HEK293 (cell line): ENCODE results near the gene USF1.

Experiments
- CTCF ChIA-PET: fragments of 350-600 bp; formaldehyde crosslinking; extraction: SDS; loops from one replicate; lab custom pipeline; 2021; ENCODE audit warnings: antibody characterized with exemption; lab: Yijun Ruan, JAX
- POLR2A ChIA-PET: fragments of 300-600 bp; formaldehyde crosslinking; extraction: SDS; loops from one replicate; lab custom pipeline; 2020; ENCODE audit warnings: antibody characterized with exemption, inconsistent platforms; lab: Yijun Ruan, JAX
- H3K27ac ChIP-seq: fragments of 200-500 bp; sonication (Bioruptor generic); 2 replicates; pipeline ENCODE4 v1.5.1; 2014; ENCODE audit warnings: low read depth, low read length, control low read depth, inconsistent platforms; ENCODE audit errors: extremely low read depth
- H3K36me3 ChIP-seq, 2 experiments: fragments of 200-500 bp in 1 of 2; sonication (Bioruptor generic) in 1 of 2; 1 replicate in 1 of 2; 2 replicates in 1 of 2; pipeline ENCODE4 v1.5.1; 2014 to 2017; ENCODE audit warnings: inconsistent platforms in 2 of 2, low read length in 2 of 2; ENCODE audit not compliant: control insufficient read depth in 2 of 2, insufficient read depth in 1 of 2
- H3K4me1 ChIP-seq: fragments of 200-500 bp; sonication (Bioruptor generic); 2 replicates; pipeline ENCODE4 v1.5.1; 2014; ENCODE audit warnings: mild to moderate bottlenecking, low read length, inconsistent platforms; ENCODE audit not compliant: control insufficient read depth, insufficient read depth
- H3K4me3 ChIP-seq: 2 replicates; pipeline ENCODE4 v1.5.1; 2011; ENCODE audit warnings: low read depth, mild to moderate bottlenecking, control low read depth, low read length, moderate library complexity
- H3K9me3 ChIP-seq: fragments of 200-500 bp; sonication (Bioruptor generic); 2 replicates; pipeline ENCODE4 v1.5.1; 2014; ENCODE audit warnings: low read depth, low read length, inconsistent platforms; ENCODE audit not compliant: control insufficient read depth, insufficient read depth
- HOXC10 ChIP-seq: sonication (generic); formaldehyde crosslinking; IDR thresholded peaks from 2 replicates; pipeline ENCODE4 v1.8.1; 2023; ENCODE audit warnings: mild to moderate bottlenecking, missing genetic modification reagents
- REST ChIP-seq: fragments of 450-650 bp; formaldehyde crosslinking; IDR thresholded peaks from 2 replicates; pipeline ENCODE4 v1.5.1; 2016; ENCODE audit warnings: missing biosample characterization, missing genetic modification characterization
- SCRT1 ChIP-seq: fragments of 450-650 bp; formaldehyde crosslinking; IDR thresholded peaks from 2 replicates; pipeline ENCODE4 v1.5.1; 2016; ENCODE audit warnings: missing biosample characterization, missing genetic modification characterization, borderline replicate concordance
- TRIM28 ChIP-seq: IDR thresholded peaks from 2 replicates; pipeline ENCODE4 v1.6.1; 2011; ENCODE audit warnings: low read length, control low read depth, borderline replicate concordance
- ZBTB20 ChIP-seq: fragments of 450-650 bp; formaldehyde crosslinking; IDR thresholded peaks from 2 replicates; pipeline ENCODE4 v1.5.1; 2016; ENCODE audit warnings: missing biosample characterization, missing genetic modification characterization
- ZNF140 ChIP-seq: fragments of 450-650 bp; formaldehyde crosslinking; IDR thresholded peaks from 2 replicates; pipeline ENCODE4 v1.5.1; 2016; ENCODE audit warnings: missing biosample characterization, missing genetic modification characterization
- ZNF274 ChIP-seq, 2 experiments: fragments of 200-500 bp in 1 of 2; fragments of 450-650 bp in 1 of 2; sonication (Bioruptor generic) in 1 of 2; formaldehyde crosslinking in 1 of 2; IDR thresholded peaks; 2 replicates each; pipeline versions ENCODE4 v1.5.1 to v1.6.1; 2014 to 2016; ENCODE audit warnings: borderline replicate concordance in 1 of 2, inconsistent platforms in 1 of 2, low read length in 1 of 2, missing biosample characterization in 1 of 2, missing genetic modification characterization in 1 of 2
- ZNF280D ChIP-seq: fragments of 450-650 bp; formaldehyde crosslinking; IDR thresholded peaks from 2 replicates; pipeline ENCODE4 v1.5.1; 2016; ENCODE audit warnings: missing biosample characterization, missing genetic modification characterization
- ZNF341 ChIP-seq: fragments of 450-650 bp; formaldehyde crosslinking; IDR thresholded peaks from 2 replicates; pipeline ENCODE4; 2016; ENCODE audit warnings: low read depth, missing biosample characterization, missing genetic modification characterization
- ZNF48 ChIP-seq: fragments of 450-650 bp; formaldehyde crosslinking; IDR thresholded peaks from 2 replicates; pipeline ENCODE4 v1.5.1; 2016; ENCODE audit warnings: missing biosample characterization, missing genetic modification characterization
- ZNF529 ChIP-seq: fragments of 450-650 bp; formaldehyde crosslinking; IDR thresholded peaks from 2 replicates; pipeline ENCODE4 v1.5.1; 2017; ENCODE audit warnings: missing genetic modification characterization, missing biosample characterization; ENCODE audit not compliant: insufficient replicate concordance
- ZNF560 ChIP-seq: fragments of 450-650 bp; formaldehyde crosslinking; IDR thresholded peaks from 2 replicates; pipeline ENCODE4 v1.5.1; 2017; ENCODE audit warnings: missing biosample characterization, missing genetic modification characterization, borderline replicate concordance
- ZNF580 ChIP-seq: fragments of 450-650 bp; formaldehyde crosslinking; IDR thresholded peaks from 2 replicates; pipeline ENCODE4 v1.5.1; 2016; ENCODE audit warnings: missing biosample characterization, missing genetic modification characterization
- ZNF610 ChIP-seq: fragments of 450-650 bp; formaldehyde crosslinking; IDR thresholded peaks from 2 replicates; pipeline ENCODE4 v1.5.1; 2016; ENCODE audit warnings: missing biosample characterization, missing genetic modification characterization, borderline replicate concordance

The USF1 gene

GRCh38 chr1:161051219-161051618 lies 5.4 kb upstream of the USF1 start (continued):
- TF ChIP-seq ZNF140 (tag by site-specific recombination): no peak
- no peak for TF ChIP-seq ZNF580 (tag by site-specific recombination)
- no peak for TF ChIP-seq HOXC10 (CRISPR knock-in tag)
- TF ChIP-seq ZNF341 (tag by site-specific recombination): no peak
- TF ChIP-seq ZNF610 (tag by site-specific recombination): no peak
- no peak for TF ChIP-seq ZNF529 (tag by site-specific recombination)
- no peak for TF ChIP-seq ZNF280D (tag by site-specific recombination)
- TF ChIP-seq ZNF560 (tag by site-specific recombination): no peak
- no peak for TF ChIP-seq ZNF48
- no peak for TF ChIP-seq SCRT1

GRCh38 chr1:161048949-161049722 lies 3.4 kb upstream of the USF1 start:
- ChIA-PET POLR2A (interaction anchor here (1.2 kb wide), 1 partner anchor 98 kb away, joined by 4 read pairs; no protein-coding TSS in a partner anchor), CTCF (interaction anchor here (0.5 to 1.3 kb wide), 2 partner anchors 10 to 12 kb away, joined by 3 to 4 read pairs; partner anchors contain the start of gene TSTD1)
- H3K4me1 ChIP-seq: 0 out of 2 replicates have a peak, but pooled peaks cover 4% of the 10 kb centered on the region
- H3K27ac ChIP-seq: no peak overlapping the region
- no peaks in the 10 kb centered on the region for H3K36me3 ChIP-seq
- H3K9me3 ChIP-seq: no peaks in the 10 kb centered on the region
- H3K4me3 ChIP-seq: no peak overlapping the region
- TF ChIP-seq REST (tag by site-specific recombination): no peak
- no peak for TF ChIP-seq ZBTB20 (tag by site-specific recombination)
- TF ChIP-seq ZNF274 (IDR thresholded peaks at IDR 0.05; ENCODE audit: low read length): no peak
- TF ChIP-seq ZNF274 (tag by site-specific recombination; IDR thresholded peaks at IDR 0.05; ENCODE audit: borderline replicate concordance): peak; percentile 95
- TF ChIP-seq TRIM28: peak; percentile 40; the same call in 1 of the 2 replicates
